Epithelial cell of esophagus (primary cell): ENCODE measurements around the gene ADPGK.
A peak's percentile ranks its signal among the peaks of the same experiment; 100 is the strongest.

Experiments
- DNase-seq: peaks from one replicate; pipeline ENCODE4 v3.0.0; 2010; ENCODE audit warnings: low read depth
- H3K4me3 ChIP-seq: 2 replicates; pipeline ENCODE4 v1.5.1; 2011; ENCODE audit warnings: mild to moderate bottlenecking, low read length, control low read depth
- CTCF ChIP-seq: IDR thresholded peaks from 2 replicates; pipeline ENCODE4 v1.5.1; 2011; ENCODE audit warnings: low read depth, mild to moderate bottlenecking, low read length, control low read depth, inconsistent platforms; ENCODE audit not compliant: insufficient read depth; ENCODE audit errors: missing control alignments

Gene ADPGK

DNA sequence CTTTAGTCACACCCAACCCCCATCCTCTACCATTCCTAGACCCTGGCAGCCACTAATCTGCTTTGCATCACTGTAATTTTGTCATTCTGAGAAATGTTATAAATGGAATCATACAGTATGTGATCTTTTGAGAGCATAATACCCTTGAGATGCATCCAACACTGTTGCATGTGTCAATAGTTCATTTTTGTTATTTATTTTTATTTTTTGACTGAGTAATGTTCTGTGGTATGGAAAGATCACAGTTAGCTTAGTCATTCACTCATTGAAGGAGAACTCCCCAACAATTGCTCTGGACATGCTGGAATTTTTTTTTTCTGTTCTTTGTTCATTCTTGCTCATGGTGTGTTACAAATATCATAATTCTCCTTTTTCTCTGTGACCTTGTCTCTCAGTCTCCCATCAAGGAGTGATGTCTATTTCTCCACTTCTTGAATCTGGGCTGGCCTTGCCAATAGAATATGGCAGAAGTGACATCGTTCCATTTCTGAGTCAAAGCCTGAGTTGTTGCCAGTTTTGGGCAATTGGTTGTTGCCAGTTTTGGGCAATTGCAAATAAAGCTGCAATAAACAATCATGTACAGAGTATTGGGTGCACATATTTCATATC lies 6.8 kb upstream of the ADPGK start:
- TF ChIP-seq CTCF, result no peak
- no peak overlapping the region for H3K4me3 ChIP-seq
- DNase-seq, result no peak

- DNase-seq, result no peak
- TF ChIP-seq CTCF, result no peak
- H3K4me3 ChIP-seq, result no peak overlapping the region
Measured at GRCh38 chr15:72787526-72787925, 4.0 kb upstream of the ADPGK start.

DNA sequence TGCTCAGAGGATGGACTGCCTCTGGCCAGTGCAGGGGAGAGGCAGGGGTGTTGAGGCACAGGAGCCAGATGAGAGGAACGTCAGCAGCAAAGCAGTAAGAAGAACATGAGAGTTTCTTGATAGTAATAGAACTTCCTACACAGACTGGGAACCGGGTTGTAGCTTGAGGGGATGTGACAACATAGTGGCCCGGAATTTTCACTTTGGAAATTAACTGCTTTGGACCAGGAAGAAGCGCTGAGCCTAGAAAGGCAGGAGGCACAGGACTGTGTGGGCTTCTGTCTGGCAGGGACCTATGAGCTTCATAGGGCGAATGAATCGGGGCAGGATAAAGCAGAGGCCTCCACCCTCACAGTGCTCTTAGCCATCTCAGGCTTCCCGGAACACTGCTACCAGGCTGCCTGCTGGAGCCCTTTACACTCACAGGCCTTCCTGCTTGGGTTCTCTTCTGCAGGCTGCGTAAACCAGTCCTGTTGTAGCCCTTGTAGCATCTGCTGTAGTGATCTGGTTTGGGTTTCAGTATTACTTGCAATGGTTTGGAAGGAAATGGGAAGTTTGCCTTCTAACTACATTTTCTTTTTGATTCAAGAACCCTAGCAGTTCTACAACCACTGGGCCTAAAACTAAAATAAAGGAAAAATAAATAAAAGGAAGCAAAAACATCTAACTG lies 3.3 kb upstream of the ADPGK start:
- no peak overlapping the region for H3K4me3 ChIP-seq
- TF ChIP-seq CTCF, result no peak
- no peak for DNase-seq

GRCh38 chr15:72786242-72786641 lies 2.7 kb upstream of the ADPGK start:
- TF ChIP-seq CTCF, result no peak
- no peak for DNase-seq
- H3K4me3 ChIP-seq, result no peak overlapping the region

DNA sequence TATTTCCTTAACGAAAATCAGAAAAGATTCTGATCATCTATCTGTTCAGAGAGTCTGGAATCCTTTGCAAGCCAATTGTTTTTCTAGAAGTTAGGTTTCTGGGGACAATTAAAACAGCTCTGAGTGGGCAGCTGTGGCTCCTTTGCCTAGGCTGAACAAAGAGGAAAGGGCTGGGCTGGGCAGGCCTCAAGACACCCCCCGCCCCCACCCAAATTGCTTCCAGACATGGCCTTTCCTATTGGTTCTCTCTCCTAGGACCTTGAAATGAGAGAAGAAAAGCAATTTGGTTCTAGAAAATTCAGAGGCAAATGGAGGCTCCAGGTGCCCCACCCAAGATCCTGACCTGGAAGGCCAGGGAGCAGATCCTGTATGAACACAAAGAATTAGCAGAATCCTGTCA lies 2.3 kb upstream of the ADPGK start:
- no peak for TF ChIP-seq CTCF
- no peak for DNase-seq
- H3K4me3 ChIP-seq, result no peak overlapping the region

DNA sequence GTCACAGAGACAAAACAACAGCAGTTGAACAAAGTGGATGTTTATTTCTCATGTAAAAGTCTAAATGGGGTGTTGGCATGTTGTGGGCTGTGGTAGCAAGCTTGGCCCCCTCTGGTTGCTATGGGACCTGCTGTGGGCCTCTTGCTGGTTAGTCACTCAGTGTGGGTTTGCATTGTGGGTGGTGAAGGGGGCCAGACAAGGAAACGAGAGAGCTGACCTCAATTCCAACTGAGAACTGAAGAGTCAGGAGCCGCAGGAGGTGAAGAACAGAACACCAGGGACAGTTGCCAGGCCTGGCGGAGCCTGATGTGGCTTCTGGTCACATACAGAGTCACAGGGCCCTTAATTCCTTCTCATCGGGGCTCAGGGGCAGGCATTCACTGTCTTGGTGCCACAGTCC lies 1.9 kb upstream of the ADPGK start:
- H3K4me3 ChIP-seq, result no peak overlapping the region
- DNase-seq, result no peak
- no peak for TF ChIP-seq CTCF

DNA sequence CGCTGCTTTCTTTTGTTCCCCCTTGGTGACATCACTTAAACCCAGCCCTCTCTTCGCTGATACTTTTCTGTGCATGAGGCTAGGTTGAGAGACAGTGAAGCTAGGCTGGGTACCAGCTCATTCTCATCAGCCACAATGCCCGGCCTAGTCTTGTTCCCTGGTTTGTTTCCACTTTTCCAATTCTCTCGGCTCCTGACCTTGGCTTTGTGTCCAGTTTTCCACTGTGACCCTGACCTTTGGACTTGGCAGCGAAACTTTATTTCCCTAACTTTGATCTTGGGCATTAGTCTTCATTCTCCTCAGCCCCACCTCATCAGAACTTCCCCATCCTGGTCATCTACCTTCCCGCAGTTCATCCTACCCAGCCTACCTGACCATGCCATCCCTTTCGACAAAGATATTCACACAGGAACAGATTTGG lies 908 bp upstream of the ADPGK start:
- TF ChIP-seq CTCF, result no peak
- DNase-seq, result no peak
- H3K4me3 ChIP-seq, result peak overlapping the region; percentile 90
